Epithelial cell of esophagus (primary cell): ENCODE results near the gene DCTN3.

Experiments
- DNase-seq: peaks from one replicate; pipeline ENCODE4 v3.0.0; 2010; ENCODE audit warnings: low read depth
- H3K4me3 ChIP-seq: 2 replicates; pipeline ENCODE4 v1.5.1; 2011; ENCODE audit warnings: mild to moderate bottlenecking, low read length, control low read depth
- TF ChIP-seq, protein P1 (sequence below): IDR thresholded peaks from 2 replicates; pipeline ENCODE4 v1.5.1; 2011; ENCODE audit warnings: low read depth, mild to moderate bottlenecking, low read length, control low read depth, inconsistent platforms; ENCODE audit not compliant: insufficient read depth; ENCODE audit errors: missing control alignments

The DCTN3 gene

DNA sequence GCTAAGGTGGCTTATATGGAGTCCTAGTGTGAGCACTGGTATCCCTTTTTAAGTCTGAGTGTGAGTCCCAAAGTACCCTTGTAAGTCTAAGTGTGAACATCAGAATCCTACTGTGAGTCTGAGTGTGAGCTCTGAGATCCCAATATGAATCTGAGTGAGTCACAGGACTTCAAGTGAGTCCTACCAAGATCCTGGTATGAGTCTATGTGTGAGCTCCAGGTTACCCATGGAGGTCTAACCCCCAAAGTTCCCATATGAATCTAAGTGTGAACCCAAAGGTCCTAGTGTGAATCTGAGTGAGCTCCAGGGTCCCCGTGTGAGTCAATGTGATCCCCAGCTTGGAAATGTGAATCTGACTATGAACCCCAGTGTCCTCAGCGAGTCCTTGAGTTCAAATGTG is 33.0 kb downstream of the DCTN3 start:
- TF ChIP-seq, protein P1, sequence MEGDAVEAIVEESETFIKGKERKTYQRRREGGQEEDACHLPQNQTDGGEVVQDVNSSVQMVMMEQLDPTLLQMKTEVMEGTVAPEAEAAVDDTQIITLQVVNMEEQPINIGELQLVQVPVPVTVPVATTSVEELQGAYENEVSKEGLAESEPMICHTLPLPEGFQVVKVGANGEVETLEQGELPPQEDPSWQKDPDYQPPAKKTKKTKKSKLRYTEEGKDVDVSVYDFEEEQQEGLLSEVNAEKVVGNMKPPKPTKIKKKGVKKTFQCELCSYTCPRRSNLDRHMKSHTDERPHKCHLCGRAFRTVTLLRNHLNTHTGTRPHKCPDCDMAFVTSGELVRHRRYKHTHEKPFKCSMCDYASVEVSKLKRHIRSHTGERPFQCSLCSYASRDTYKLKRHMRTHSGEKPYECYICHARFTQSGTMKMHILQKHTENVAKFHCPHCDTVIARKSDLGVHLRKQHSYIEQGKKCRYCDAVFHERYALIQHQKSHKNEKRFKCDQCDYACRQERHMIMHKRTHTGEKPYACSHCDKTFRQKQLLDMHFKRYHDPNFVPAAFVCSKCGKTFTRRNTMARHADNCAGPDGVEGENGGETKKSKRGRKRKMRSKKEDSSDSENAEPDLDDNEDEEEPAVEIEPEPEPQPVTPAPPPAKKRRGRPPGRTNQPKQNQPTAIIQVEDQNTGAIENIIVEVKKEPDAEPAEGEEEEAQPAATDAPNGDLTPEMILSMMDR: no peak
- no peak for DNase-seq
- H3K4me3 ChIP-seq: no peak overlapping the region

DNA sequence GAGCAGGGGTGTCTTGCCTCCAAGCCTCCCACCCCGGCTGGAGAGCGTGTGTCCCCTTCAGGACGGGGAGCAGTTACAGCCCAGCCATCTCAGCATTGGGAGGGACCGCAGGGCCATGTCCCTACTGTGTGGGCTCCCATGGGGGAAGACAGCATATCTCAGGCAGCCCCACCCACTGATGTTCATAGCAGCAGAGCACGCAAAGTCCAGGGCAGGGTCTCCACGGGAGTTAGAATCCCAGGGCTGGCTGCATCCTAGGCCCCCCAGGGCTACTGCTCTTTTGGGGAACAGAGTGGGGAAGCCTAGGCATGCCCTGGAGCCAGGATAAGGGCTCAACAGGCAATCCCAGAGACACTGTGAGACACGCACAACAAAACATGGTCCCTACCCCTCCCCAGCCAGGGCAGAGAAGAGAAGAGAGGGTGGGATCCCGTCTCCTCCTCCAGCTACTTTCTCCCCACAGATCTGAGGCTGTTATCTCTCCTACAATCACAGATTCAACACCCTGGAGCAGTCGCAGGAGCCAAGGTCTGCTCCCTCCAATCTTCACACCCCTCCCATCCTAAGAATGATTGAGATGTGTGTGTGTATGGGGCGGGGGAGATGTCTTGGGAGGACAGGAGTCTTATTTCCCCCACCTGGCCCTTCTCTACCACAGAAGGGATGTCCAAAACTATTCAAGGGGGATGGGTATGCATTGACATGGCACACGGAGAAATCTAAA is 34.2 kb downstream of the DCTN3 start:
- TF ChIP-seq, protein P1: no peak
- H3K4me3 ChIP-seq: no peak overlapping the region
- no peak for DNase-seq

DNA sequence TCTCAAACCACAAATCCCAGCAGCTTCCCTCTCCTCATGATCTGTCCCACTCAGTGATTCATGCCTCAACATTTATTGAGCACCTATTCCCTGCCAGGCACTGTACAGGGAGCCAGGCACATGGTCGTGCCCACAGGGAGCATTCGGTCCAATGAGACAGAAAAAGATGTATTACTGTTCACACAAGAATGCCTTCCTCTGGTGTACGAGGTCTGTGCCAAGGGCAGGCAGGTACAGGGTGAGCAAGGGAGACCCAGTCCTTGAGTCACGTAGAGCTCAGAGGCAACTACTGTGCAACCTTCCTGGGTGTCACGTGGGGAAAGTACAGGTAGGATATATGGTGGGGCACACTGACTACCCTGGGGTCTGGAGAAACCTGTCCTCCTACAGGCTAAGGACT is 35.3 kb downstream of the DCTN3 start:
- no peak overlapping the region for H3K4me3 ChIP-seq
- TF ChIP-seq, protein P1: no peak
- peak; percentile 43 for DNase-seq

DNA sequence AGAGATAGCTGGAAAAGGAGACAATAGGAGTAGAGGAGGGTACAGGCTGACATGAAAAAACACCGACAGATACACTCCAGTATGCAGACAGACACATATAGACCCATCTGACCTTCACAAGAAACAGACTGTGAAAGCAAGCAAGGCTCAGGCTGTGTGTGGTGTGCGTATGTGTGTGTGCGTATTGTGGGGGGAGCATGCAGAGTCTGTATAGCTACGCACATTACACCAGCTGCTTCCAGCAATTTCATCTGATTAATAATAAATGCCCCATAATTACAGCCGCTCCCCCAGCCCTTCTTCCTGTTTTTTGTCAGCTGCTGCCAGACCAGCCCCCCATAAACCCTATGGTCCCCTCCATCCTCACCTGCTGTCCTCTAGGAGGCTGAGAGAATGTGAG is 37.5 kb downstream of the DCTN3 start:
- TF ChIP-seq, protein P1: no peak
- no peak for DNase-seq
- H3K4me3 ChIP-seq: no peak overlapping the region

DNA sequence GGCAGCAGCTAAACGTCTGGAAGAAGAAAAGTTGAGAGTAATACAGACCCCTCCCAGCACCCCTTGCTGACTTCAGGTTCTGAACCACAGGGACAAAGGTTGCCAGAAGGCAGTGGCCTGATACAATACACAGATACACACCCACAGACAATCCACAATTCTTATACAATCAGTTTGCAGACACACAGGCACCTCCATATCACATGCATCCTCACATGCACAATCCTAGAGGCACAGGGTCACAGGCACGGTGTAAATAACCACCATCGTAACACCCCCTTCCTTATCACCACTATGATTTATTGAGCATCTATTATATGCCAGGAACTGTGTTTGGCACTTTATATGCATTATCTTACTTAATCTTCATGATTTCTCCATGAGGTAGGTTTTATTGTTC is 39.0 kb downstream of the DCTN3 start:
- no peak overlapping the region for H3K4me3 ChIP-seq
- TF ChIP-seq, protein P1: no peak
- no peak for DNase-seq

DNA sequence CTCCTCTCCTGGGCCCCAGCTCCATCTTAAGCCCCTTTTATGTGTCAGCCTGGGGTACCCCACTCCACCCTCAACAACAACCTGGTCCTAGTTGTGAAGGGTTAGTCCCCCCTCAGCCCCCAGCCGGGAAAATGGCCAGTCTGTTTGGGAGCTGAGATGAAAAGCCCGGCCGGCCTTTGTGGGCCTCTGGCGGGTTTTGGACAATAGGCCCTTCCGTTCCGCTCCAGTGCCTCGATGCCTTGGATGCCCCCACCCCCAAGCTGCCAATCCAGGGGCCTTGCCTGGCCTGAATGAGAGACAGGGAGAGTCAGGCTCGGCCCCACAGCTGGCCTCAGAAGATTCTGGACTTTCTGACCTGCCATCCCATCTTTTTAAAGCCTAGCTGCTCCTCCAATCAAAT is 39.9 kb downstream of the DCTN3 start:
- no peak for DNase-seq
- TF ChIP-seq, protein P1: no peak
- no peak overlapping the region for H3K4me3 ChIP-seq

DNA sequence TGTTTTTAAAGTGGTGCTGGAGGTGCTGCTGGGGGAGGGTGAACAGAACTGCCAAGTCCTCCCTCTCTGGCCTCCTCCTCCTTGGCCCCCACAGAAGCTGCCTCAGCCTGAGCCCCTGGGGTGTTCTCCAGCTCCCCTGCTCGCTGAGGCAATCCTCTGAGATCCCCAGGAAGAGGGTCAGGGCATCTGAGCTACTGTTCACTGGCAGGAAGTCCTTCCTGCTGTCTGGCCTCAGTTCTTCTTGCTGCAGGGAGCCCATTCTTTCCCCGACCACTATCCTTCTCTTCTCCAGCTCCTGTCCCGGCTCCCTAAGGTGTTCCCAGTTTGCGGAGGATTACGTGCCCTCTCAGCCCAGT is 40.5 kb downstream of the DCTN3 start:
- TF ChIP-seq, protein P1: no peak

More for the DNA sequence above, 40.5 kb downstream of the DCTN3 start:
- no peak overlapping the region for H3K4me3 ChIP-seq
- DNase-seq: no peak
